Ramos (cell line): ENCODE results near the gene POLDIP2.

ENCODE experiments used
- in situ Hi-C: fragments of 300-500 bp; cut with MboI; formaldehyde crosslinking; loops from one replicate; pipeline ENCODE4 v1.14.3; 2022; ENCODE audit warnings: low sequenced_read_pairs; ENCODE audit not compliant: unreplicated experiment

Gene POLDIP2

GRCh38 chr17:28324781-28325180 is 32.5 kb downstream of the POLDIP2 start:
- in situ Hi-C loops: no loop called here

DNA sequence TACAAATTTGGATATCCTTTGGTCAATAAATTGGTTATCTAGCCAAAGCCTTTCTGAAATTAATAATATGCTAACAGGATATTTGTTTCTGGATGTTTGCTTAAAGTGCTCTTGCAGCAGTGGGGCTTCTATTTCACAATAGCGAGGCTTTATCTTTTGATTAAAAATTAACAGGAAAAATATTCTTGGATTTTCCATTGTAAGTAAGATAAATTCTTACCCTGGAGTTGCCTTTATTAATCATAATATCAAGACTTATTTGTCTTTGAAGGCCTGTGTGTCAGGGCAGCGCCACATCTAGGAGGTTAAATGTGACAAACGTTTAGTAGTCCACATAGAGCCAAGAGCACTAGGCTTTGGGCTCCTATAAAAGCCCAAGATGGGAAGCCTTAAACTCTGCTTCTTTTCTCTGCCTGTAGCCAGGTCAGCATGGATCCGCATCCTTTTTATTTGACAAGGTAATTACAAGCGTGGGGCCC is 33.0 kb downstream of the POLDIP2 start:
- in situ Hi-C loops: no loop called here

DNA sequence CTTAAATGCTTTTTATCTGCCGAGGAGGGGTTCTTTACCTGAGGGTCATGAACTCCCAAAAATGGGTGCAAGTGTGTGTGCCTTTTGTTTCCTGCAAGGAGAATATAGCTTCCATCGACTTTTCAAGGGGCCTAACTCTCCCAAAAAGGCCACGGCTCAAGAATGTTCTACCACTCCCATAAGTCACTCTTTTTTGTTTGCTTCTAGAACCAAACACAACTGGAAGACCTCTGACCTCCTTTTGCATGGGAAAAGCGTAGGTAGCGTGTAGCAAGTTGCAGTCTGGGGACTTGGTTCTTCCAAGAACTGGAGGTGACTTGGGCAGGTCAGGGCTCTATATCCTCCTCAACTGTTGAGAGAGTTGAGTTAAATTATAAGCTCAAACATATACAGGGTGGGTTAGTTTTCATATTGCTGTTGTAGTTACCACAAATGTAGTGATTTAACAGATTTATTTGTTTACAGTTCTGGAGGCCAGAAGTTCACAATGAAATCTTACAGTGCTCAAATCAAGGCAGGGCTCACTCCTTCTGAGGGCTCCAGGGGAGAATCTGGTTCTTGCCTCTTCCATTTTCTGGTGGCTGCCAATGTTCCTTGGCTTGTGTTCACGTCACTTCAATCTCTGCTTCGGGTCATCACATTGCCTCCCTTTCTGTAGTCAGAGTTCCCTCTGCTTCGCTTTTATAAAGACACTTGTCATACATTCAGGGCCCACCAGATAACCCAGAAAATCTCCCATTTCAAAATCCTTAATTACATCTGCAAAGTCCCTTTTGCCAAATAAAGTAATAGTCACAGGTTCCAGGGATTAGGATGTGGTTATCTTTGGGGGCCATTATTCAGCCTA is 36.9 kb downstream of the POLDIP2 start:
- in situ Hi-C loops: no loop called here

- in situ Hi-C loops: no loop called here
Observed at GRCh38 chr17:28319598-28319935, 37.8 kb downstream of the POLDIP2 start.

DNA sequence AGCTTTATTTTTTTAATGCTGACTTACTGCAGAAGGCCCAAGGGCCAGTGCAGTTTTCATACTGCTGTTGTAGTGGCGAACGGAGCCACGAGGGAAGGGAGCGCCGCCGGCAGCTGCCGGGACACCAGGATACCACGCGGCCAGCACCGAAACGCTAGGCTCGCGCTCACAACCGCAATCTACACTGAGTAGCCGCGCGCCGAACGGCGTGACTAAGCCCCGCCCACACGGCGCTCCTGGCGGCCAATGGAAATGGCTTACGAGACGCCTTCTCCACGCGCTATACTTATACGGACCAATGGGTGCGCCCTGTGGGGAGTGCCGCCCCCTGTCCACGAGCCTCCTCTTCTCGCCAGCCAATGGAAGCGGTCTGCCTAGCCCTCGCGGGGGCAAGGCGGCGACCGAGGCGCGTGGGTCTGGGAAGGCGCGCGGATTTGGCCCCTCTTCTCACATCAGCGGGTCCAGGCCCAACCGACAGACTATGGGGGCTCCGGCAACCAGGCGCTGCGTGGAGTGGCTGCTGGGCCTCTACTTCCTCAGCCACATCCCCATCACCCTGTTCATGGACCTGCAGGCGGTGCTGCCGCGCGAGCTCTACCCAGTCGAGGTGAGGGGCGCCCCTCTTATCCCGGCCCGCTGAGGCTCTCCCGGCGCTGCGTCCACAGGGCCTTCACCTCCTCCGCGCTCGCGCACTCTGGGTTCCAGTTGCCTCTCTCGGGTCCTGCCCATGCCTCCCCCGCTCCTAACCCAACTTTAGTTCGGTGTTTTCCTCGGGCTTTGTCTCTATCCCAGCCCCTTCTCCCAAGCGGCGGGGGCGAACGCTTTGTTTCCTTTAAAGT is 38.3 kb downstream of the POLDIP2 start, which contains the start of gene TMEM97:
Gene TMEM97 (plus strand): TSS at position 442 of the 839 bp plus-strand sequence. CDS start 40 bp downstream, at position 482.
- in situ Hi-C loops: no loop called here

DNA sequence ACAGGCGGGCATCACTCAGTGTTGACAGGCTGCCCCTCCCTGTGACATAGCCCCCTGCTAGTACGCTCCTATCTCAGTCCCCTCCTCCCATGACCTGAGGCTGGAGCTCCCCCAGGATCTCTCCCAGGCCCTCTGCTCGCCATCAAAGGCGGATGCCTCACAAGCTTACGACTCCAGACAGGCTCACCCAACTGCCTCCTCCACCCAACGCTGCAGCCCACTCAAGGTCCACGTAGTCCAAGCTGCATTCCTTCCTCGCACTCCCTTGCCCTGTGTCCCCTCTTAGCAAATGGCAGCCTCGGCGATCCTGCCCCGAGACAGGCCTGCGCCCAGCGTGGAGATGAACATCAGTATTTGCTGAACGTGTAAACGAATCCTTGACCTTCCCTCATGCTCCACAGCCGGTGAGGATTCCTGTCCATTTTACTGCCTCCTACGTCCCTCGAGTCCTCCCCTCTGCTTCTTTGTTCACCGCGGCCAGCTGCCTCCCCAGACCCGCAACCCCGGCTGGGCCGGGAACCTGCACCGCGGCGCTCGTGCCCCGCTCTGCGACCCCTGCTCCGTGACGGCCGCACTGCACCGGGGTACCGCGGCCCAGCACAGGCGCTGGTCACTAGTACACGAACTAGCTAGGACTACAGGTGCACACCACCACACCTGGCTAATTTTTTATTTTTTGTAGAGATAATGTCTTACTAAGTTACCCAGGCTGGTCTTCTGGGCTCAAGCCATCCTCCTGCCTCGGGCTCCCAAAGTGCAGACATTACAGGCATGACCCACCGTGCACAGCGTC is 39.2 kb downstream of the POLDIP2 start:
- in situ Hi-C loops: no loop called here

DNA sequence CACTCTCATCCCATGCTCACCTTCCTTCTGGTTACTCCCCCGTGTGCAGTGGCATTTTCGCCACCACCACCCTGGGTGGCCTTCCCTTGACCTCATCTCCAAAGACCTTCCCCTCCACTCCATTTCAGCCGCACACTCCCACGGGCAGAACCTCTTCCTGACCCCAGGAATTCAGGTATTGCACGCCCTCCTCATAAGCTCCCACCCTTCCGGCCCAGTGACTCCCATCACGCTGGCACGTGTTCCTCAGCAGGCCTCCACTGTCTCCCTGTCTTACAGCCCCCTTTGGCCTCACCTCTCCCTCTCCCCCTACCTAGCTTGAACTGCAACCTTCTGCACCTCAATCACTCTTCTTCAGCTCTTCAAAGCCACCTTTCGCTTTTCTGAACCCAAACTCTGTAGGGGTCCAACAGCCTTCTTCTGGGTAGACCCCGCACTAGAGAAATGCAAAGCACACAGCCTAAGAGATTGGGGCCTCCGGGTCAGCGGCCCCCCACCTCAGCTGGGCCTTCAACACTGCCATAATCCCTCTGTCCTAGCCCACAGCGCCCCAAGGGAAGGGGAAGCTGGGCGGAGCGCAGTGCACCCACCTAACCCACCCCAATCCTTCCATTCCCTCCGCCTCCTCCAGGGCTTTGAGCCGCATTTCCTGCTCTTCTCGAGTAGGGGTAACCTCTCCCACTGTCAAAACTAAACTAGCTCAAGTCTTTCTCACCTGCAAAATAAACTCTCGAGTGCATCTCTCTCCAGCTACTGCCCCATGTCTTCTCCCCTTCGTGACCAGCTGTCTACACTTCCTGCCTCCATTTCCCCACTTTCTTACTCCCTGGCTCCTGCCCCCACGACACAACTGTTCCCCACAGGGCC is 40.0 kb downstream of the POLDIP2 start:
- in situ Hi-C loops: no loop called here

GRCh38 chr17:28315846-28316705 is 41.3 kb downstream of the POLDIP2 start:
- in situ Hi-C loops: no loop called here

- in situ Hi-C loops: no loop called here
Observed at GRCh38 chr17:28313841-28314240, 43.5 kb downstream of the POLDIP2 start.

- in situ Hi-C loops: no loop called here
Observed at GRCh38 chr17:28306954-28307401, 50.3 kb downstream of the POLDIP2 start.

DNA sequence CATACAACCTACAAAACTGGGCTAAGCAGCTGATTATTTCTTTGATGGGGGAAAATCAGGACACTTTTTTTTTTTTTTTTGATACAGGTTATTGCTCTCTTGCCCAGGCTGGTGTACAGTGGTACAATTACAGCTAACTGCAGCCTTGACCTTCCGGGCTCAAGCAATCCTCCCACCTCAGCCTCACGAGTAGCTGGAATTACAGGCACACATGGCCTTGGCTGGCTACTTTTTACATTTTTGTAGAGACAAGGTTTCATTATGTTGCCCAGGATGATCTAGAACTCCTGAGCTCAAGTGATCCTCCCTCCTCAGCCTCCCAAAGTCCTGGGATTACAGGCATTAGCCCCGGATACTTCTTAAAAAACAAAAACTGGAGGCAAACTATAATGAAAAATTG is 58.9 kb downstream of the POLDIP2 start:
- in situ Hi-C loops: loop anchor here (10.0 to 25.0 kb wide), 3 partner anchors 64 to 936 kb away; no protein-coding TSS in a partner anchor
